CD4-positive, alpha-beta T cell treated with Interleukin-6 at 100 ng/mL for 8 hours (primary cell): Measurements from ENCODE around the gene ATXN7L1.
A peak's percentile ranks its signal among the peaks of the same experiment; 100 is the strongest.

Experiments
- DNase-seq: peaks from one replicate; pipeline ENCODE4 v3.0.0-alpha.2; 2020; ENCODE audit warnings: mixed read lengths, low spot score

ATXN7L1 gene

DNA sequence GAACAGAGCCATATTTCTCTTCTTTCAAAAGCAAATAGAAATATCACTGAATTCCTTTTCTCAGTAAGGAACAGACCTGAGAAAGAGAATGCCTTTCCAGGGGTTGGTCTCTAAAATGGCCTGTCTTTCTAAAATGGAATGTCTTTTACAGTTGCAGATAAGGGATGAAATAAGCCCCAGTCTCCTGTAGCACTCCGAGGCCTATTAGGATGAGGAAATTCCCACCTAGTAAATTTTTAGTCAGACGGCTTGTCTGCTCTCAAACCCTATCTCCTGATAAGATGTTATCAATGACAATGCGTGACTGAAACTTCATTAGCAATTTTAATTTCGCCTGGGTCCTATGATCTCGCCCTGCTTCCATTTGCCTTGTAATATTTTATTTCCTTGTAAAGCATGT, 292.2 kb downstream of the ATXN7L1 start:
- DNase-seq, result no peak

DNA sequence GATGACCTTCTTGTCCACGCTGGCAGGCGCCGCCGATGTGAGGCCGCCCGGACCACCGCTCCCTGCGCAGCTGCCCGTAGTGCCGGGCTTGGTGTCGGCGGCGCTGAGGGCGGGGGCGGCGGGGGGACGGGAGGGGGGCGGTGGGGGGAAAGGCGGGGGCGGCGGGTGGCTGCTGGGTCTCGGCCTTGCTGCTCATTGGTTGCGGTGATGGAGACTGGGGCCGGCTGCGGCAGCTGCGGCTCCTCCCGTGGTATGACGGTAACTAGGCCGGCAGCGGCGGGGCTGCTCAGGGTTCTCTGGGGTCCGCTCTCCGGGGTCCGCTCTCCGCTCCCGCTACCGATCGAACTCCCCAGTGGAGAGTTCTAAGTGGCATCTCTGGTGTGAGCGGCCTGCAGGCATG, 293.3 kb downstream of the ATXN7L1 start:
- no peak for DNase-seq

DNA sequence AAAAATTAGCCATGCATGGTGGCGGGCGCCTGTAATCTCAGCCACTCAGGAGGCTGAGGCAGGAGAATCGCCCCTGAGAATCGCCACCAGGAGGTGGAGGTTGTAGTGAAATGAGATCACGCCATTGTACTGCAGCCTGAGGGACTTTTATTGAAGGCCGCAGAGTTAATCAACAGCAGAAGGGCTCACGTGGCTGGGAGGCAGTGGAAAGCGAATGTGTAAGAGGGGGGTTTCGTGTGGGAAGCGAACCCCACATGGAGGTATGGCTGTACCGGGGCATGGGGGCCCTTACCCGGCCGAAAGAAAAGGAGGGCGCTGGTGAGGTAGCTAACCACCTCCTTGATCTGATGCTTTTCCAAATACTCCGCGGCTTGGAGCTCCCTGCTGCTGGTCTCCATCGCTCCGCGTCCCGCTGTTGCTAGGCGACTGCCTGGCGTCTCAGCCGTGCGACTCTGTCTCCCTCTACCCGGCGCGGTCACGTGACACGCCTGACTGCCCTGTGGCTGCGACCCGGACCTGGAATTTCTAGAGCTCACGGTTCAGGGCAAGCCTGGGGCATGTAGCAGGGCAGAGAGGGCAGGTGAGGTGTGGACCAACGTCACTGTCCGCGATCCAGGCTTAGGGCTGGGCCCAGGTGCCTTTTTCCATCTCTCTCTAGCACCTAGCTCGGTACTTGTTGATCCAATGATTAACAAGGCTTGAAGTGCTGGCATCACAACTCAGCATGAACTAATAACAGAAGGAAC, 295.2 kb downstream of the ATXN7L1 start, which contains the start of gene EFCAB10:
EFCAB10 (minus strand) TSS at position 428 of the 746 bp plus-strand sequence; CDS start at position 398, 30 bp downstream.
- peak; percentile 4 for DNase-seq

DNA sequence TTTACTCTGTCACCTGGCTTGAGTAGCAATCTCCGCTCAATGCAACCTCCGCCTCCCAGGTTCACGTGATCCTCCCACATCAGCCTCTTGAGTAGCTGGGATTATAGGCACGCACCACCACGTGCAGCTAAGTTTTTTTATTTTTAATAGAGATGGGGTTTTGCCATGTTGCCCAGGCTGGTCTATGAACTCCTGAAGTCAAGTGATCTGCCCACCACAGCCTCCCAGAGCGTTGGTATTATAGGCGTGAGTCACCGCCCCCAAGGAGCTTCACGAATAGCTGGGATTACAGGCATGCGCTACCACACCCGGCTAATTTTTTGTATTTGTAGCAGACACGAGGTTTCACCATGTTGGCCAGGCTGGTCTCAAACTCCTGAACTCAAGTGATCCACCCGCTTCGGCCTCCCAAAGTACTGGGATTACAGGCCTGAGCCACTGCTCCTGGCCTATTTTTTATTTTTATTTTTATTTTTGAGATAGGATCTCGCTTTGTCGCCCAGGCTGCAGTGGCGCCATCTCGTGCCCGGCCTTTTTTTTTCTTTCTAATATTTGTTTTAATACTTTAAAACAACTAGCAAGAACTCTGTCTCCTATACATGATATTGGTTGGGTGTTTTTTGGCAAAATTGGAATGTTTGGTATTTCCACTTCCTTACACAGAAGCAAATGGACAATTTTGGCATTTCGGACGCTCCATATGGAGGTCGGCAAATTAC, 296.2 kb downstream of the ATXN7L1 start:
- DNase-seq, result no peak

DNA sequence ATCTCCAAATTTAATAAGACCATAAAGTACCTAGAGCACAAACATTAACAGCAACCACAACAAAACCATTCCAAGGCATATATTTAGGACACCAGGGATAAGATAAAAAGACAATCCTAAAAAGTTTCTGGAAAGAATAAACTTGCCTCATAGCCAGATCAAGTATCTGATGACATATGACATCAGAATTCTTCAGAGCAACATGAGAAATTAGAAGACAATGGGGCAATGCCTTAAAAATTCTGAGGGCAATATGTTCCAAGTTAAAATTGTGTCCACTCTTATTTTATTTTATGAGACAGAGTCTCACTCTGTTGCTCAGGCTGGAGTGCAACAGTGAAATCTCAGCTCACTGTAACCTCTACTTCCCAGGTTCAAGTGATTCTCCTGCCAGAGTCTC, 297.9 kb downstream of the ATXN7L1 start:
- no peak for DNase-seq

DNA sequence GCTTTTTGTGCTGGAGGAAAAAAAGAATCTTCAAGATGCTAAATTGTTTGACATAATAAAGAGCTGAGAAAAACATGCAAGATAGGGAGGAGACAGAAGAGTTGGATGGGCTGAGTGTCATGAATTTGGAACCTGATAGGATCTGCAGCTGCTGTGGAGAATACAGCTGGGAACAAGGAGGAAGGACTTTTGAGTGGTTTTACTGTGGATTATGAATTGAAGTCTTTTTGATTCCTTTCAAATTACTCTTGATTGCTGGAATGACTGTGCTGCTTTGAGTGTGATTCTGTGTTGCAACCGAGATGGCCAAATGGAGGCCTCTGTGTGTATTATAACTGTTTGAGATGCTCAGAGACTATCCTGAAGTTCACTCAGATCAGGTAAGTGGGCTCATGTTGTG, 299.1 kb downstream of the ATXN7L1 start:
- DNase-seq, result no peak

DNA sequence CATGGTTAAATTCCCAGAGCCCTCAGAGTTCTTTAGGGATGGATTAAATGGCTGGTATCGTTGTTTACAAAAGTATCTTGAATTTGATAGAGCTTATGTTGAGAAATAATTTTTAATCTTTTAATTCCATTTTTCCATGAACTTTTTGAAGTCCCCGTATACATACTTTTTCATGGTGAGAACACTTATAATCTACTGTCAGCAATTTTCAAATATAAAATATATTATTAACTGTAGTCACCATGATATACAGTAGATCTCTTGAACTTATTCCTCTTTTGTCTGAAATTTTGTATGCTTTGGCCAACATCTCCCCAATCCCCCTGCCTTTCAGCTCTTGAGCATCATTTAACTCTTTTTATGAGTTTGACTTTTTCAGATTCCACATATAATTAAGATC, 304.5 kb downstream of the ATXN7L1 start:
- DNase-seq, result no peak

DNA sequence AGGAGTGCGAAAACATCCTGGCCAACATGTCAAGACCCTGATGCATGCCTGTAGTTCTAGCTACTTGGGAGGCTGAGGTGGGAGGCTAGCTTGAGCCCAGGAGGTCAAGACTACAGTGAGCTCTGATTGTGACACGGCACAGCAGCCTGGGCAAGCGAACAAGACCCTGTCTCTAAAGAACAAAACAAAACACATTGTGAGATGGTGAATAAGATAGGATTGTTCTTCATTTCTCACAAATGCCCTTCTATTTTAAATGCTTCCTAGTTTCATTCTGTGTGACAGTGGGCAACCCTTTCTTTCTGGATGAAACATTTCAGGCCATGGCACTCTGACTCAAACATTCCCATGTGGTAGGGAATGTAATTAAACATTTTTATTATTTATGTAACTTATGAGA, 308.6 kb downstream of the ATXN7L1 start:
- no peak for DNase-seq

DNA sequence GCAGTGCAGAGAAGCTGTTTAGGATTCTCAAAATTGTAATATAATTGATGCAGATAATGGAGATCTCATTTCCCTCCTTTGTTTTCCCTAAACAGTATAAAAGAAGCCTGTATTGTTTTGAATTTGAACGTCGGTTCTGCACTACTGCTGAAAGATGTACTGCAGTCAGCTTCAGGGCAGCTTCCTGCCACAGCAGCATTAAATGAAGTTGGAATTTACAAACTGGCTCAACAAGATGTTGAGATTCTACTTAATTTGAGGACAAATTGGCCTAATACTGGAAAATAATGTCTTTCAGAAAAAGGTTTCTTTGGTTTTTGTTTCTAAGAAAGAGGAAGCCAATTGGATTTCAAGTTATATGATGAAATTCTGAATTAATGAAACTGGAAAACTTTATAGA, 309.4 kb downstream of the ATXN7L1 start:
- DNase-seq, result no peak

DNA sequence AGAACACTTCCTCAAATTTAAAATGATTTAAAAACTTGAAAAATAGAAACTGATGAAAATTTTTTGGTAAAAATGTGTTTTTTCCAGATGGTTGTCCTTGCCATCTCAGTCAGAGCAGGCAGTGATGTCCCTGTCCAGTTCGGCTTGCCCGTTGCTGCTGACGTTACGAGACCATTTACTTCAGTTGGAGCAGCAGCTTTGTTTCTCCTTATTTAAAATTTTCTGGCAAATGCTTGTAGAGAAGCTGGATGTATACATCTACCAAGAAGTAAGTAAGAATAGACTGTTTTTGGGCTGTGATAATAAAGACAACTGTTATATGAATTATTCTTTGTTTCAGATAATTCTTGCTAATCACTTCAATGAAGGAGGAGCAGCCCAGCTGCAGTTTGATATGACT, 311.2 kb downstream of the ATXN7L1 start:
- DNase-seq, result no peak

DNA sequence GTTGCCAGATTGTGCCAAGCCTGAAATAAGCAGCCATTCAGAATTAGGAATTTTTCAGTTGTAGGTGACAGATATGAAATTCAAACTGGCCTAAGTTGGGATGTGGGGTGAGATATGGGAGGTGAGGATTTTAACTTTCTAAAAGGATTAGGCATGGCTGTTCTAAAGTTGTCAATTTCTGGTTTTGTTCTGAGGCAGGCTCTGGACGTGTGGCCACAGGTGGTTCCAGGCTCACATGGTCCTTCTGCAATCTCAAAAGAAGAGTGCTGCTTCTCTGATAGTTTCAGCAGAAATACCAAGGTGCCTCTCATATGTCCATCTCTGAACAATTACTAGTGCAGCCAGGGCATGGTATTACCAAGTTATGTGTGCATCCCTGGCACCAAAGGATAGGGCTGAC, 316.5 kb downstream of the ATXN7L1 start:
- no peak for DNase-seq
